Keratinocyte (primary cell): Measurements from ENCODE around the gene PYDC1. TPM values are rescaled to one million over a fixed set of nuclear protein-coding genes. Genes with fewer than 3 reads are reported as not detected.

ENCODE experiments used
- DNase-seq: peaks from one replicate; pipeline ENCODE4 v3.0.0-alpha.2; 2011; ENCODE audit warnings: low read depth, missing footprints, low spot score
- FAIRE-seq: peaks from 2 replicates; lab custom pipeline; 2011; peaks lifted over from hg19 to GRCh38; lab: Jason Lieb, UNC
- H2AFZ ChIP-seq: 2 replicates; pipeline ENCODE4 v1.6.0; 2012; ENCODE audit warnings: low read length, control low read depth, inconsistent platforms; ENCODE audit not compliant: control insufficient read depth
- H3K27ac ChIP-seq: 2 replicates; pipeline ENCODE4 v1.5.1; 2011; ENCODE audit warnings: low read length; ENCODE audit not compliant: control insufficient read depth, insufficient read depth
- H3K27me3 ChIP-seq: 3 replicates; pipeline ENCODE4 v1.6.0; 2011; ENCODE audit warnings: low read length; ENCODE audit not compliant: control insufficient read depth, insufficient read depth; ENCODE audit errors: extremely low read depth
- H3K36me3 ChIP-seq, 2 experiments: 2 replicates in 1 of 2; 3 replicates in 1 of 2; pipeline ENCODE4 v1.5.1; 2011; ENCODE audit warnings: low read length in 2 of 2, mild to moderate bottlenecking in 1 of 2; ENCODE audit not compliant: control insufficient read depth in 2 of 2, insufficient read depth in 2 of 2; ENCODE audit errors: extremely low read depth in 1 of 2
- H3K4me1 ChIP-seq: 3 replicates; pipeline ENCODE4 v1.5.1; 2011; ENCODE audit warnings: low read length; ENCODE audit not compliant: control insufficient read depth, insufficient read depth; ENCODE audit errors: extremely low read depth
- H3K4me2 ChIP-seq: 3 replicates; pipeline ENCODE4 v1.6.0; 2011; ENCODE audit warnings: low read depth, low read length; ENCODE audit not compliant: control insufficient read depth, insufficient read depth; ENCODE audit errors: extremely low read depth
- H3K4me3 ChIP-seq, 3 experiments: fragments of 200-600 bp in 1 of 3; sonication (generic) in 1 of 3; 2 replicates in 2 of 3; 3 replicates in 1 of 3; pipeline ENCODE4 v1.5.1; 2011 to 2016; ENCODE audit warnings: low read length in 3 of 3, mild to moderate bottlenecking in 3 of 3, control low read depth in 2 of 3, inconsistent platforms in 1 of 3, low read depth in 1 of 3, mixed read lengths in 1 of 3, mixed run types in 1 of 3, moderate library complexity in 1 of 3; ENCODE audit not compliant: control insufficient read depth in 2 of 3, insufficient read depth in 2 of 3; ENCODE audit errors: extremely low read depth in 1 of 3
- H3K79me2 ChIP-seq: 2 replicates; pipeline ENCODE4 v1.6.0; 2012; ENCODE audit warnings: low read length; ENCODE audit not compliant: control insufficient read depth, insufficient read depth
- H3K9ac ChIP-seq: 3 replicates; pipeline ENCODE4 v1.6.0; 2011; ENCODE audit warnings: low read length; ENCODE audit not compliant: control insufficient read depth, insufficient read depth; ENCODE audit errors: extremely low read depth
- H3K9me1 ChIP-seq: 3 replicates; pipeline ENCODE4 v1.6.0; 2011; ENCODE audit warnings: low read length; ENCODE audit not compliant: control insufficient read depth, insufficient read depth; ENCODE audit errors: extremely low read depth
- H3K9me3 ChIP-seq: 2 replicates; pipeline ENCODE4 v1.5.1; 2012; ENCODE audit warnings: low read depth, low read length; ENCODE audit not compliant: control insufficient read depth
- H4K20me1 ChIP-seq: 3 replicates; pipeline ENCODE4 v1.6.0; 2011; ENCODE audit warnings: low read length; ENCODE audit not compliant: control insufficient read depth, insufficient read depth; ENCODE audit errors: extremely low read depth
- EZH2 ChIP-seq: IDR thresholded peaks from one replicate; pipeline ENCODE4 v1.6.1; 2012; ENCODE audit warnings: inconsistent platforms, mild to moderate bottlenecking, low read length, moderate library complexity
- dilution Hi-C: fragments of 300-500 bp; cut with MboI; formaldehyde crosslinking; loops from one replicate; pipeline ENCODE4 v1.7.0; 2020; ENCODE audit warnings: low sequenced_read_pairs; ENCODE audit not compliant: extremely low pct_ligation_motif_present
- polyA plus RNA-seq, 5 experiments: library from polyadenylated mRNA; depleted of rRNA in 3 of 5; stranded (reverse) in 3 of 5; stranded (forward) in 1 of 5; unstranded in 1 of 5; fragments of >200 nt; gene quantifications; 1 replicate in 1 of 5; 2 replicates in 3 of 5; 3 replicates in 1 of 5; pipeline versions ENCODE4 v1.2.1 to v1.2.3, GENCODE V29; 2011 to 2012; ENCODE audit warnings: missing spikeins in 2 of 5, low read depth in 1 of 5, low replicate concordance in 1 of 5
- TF ChIP-seq, protein P1 (sequence below), 3 experiments: IDR thresholded peaks in 1 of 3; conservative IDR thresholded peaks in 1 of 3; optimal IDR thresholded peaks in 1 of 3; 2 replicates in 2 of 3; 3 replicates in 1 of 3; pipeline versions ENCODE3 to v1.5.1; 2011; ENCODE audit warnings: low read length in 3 of 3, mild to moderate bottlenecking in 3 of 3, moderate library complexity in 2 of 3, control low read depth in 1 of 3, inconsistent platforms in 1 of 3; ENCODE audit not compliant: insufficient read depth in 2 of 3; ENCODE audit errors: extremely low read depth in 1 of 3

Gene PYDC1
- polyA plus RNA-seq, 1 donor (not counting 4 experiments of a cell fraction or from before 2014, with no cell fraction given): not detected

DNA sequence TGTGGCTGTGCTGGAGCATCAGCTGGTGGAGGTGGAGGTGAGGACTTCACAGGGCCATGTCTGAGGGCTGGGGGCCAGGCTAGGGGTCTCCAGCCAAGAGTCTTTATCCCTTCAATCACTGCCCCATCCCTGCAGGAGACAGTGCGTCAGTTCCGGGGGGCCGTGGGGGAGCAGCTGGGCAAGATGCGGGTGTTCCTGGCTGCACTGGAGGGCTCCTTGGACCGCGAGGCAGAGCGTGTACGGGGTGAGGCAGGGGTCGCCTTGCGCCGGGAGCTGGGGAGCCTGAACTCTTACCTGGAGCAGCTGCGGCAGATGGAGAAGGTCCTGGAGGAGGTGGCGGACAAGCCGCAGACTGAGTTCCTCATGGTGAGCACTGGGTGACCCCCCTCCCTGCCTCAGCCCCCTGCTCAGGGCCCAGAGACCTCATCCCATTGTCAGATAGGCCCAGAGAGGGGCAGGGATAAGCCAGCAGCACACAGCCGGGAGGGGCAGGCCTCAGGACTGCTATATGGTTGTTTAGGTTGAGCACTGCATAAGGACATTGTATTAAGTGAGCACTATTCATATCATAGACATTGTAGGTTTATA lies 2.3 kb upstream of the PYDC1 start:
- no peak for DNase-seq
- Histone ChIP-seq H3K27me3 (peaks cover 37% of the 10 kb centered on the region), H3K27ac (no peak overlapping the region), H3K4me2 (no peak overlapping the region), H3K9me3 (no peaks in the 10 kb centered on the region), H3K79me2 (no peaks in the 10 kb centered on the region), H3K36me3 (no peaks in the 10 kb centered on the region), H3K4me1 (peaks cover 9% of the 10 kb centered on the region), H3K9me1 (no peaks in the 10 kb centered on the region), H4K20me1 (no peaks in the 10 kb centered on the region), H3K4me3 (no peak overlapping the region), H2AFZ (no peak overlapping the region), H3K9ac (no peak overlapping the region)
- no peak for TF ChIP-seq EZH2
- TF ChIP-seq, protein P1, sequence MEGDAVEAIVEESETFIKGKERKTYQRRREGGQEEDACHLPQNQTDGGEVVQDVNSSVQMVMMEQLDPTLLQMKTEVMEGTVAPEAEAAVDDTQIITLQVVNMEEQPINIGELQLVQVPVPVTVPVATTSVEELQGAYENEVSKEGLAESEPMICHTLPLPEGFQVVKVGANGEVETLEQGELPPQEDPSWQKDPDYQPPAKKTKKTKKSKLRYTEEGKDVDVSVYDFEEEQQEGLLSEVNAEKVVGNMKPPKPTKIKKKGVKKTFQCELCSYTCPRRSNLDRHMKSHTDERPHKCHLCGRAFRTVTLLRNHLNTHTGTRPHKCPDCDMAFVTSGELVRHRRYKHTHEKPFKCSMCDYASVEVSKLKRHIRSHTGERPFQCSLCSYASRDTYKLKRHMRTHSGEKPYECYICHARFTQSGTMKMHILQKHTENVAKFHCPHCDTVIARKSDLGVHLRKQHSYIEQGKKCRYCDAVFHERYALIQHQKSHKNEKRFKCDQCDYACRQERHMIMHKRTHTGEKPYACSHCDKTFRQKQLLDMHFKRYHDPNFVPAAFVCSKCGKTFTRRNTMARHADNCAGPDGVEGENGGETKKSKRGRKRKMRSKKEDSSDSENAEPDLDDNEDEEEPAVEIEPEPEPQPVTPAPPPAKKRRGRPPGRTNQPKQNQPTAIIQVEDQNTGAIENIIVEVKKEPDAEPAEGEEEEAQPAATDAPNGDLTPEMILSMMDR (optimal IDR thresholded peaks at IDR 0.05 in 1 of 3, IDR thresholded peaks at IDR 0.05 in 1 of 3, conservative IDR thresholded peaks at IDR 0.05 in 1 of 3; ENCODE audit: extremely low read depth in 1 of 3, insufficient read depth in 2 of 3, low read length in 3 of 3): no peak
- dilution Hi-C loops: no loop called here
- FAIRE-seq: no peak

DNA sequence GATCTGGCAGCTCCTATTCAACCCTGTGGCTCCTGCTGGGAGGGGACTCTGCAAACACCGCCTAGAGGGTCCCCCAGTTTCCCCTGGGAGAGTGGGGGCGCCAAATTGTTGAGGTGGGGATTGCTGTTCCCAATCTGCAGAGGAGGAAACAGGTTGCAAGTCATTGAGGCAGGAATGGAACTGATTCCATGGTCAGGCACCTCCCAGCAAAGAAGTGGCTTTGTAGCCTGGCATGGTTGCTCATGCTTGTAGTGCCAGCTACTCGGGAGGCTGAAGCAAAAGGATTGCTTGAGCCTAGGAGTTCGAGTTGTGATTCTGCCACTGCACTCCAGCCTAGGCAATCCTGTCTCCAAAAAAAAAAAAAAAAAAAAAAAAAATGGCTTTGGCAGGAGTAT lies 198 bp upstream of the PYDC1 start:
- Histone ChIP-seq H3K9ac (no peak overlapping the region), H3K4me3 (no peak overlapping the region), H3K9me1 (no peaks in the 10 kb centered on the region), H3K36me3 (no peaks in the 10 kb centered on the region), H3K27me3 (peaks cover 46% of the 10 kb centered on the region), H3K4me1 (peaks cover 9% of the 10 kb centered on the region), H2AFZ (no peak overlapping the region), H3K79me2 (no peaks in the 10 kb centered on the region), H4K20me1 (no peaks in the 10 kb centered on the region), H3K9me3 (no peaks in the 10 kb centered on the region), H3K4me2 (no peak overlapping the region), H3K27ac (no peak overlapping the region)
- TF ChIP-seq, protein P1 (optimal IDR thresholded peaks at IDR 0.05 in 1 of 3, IDR thresholded peaks at IDR 0.05 in 1 of 3, conservative IDR thresholded peaks at IDR 0.05 in 1 of 3; ENCODE audit: extremely low read depth in 1 of 3, insufficient read depth in 2 of 3, low read length in 3 of 3): no peak
- no peak for TF ChIP-seq EZH2
- DNase-seq (no peak), FAIRE-seq (no peak)
- dilution Hi-C loops: no loop called here
